Mammary epithelial cell (primary cell): ENCODE data around the gene PTPRM.

Experiments
- EZH2 ChIP-seq: IDR thresholded peaks from 2 replicates; pipeline ENCODE4 v1.6.1; 2012; ENCODE audit warnings: low read length, inconsistent platforms, borderline replicate concordance
- TF ChIP-seq, protein P1 (sequence below), 2 donors: IDR thresholded peaks in 1 of 2; conservative IDR thresholded peaks in 1 of 2; 2 replicates each; pipeline ENCODE4 v1.5.1; 2011 to 2012; ENCODE audit warnings: inconsistent platforms in 2 of 2, low read length in 2 of 2, mild to moderate bottlenecking in 2 of 2, control low read depth in 1 of 2, low read depth in 1 of 2; ENCODE audit not compliant: insufficient read depth in 1 of 2; ENCODE audit errors: extremely low read depth in 1 of 2

DNA sequence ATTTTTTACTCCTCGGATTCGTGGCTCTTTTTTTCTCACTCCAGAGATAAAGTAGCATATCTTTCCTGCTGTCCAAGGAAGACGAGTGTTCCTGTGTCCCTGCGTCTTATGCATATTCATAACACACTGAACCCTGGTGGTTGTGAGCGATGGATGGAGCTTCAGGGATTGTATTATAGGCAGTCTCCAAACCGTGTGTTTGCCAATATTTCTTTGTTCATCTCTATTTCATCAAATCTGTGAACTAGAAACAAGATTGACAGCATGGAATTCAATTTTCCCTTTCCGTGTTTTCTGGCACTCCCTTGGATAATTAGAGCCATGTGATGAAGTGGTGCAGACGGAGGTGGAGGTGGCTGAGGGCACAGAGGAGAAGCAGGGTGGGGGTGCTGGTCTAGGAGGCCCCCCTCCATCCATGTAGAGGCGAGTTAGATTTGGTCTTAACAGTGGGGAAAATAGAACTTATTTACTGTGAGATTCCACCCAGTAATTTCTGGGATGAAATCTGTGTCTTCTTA, 240.9 kb downstream of the PTPRM start:
- TF ChIP-seq, protein P1, sequence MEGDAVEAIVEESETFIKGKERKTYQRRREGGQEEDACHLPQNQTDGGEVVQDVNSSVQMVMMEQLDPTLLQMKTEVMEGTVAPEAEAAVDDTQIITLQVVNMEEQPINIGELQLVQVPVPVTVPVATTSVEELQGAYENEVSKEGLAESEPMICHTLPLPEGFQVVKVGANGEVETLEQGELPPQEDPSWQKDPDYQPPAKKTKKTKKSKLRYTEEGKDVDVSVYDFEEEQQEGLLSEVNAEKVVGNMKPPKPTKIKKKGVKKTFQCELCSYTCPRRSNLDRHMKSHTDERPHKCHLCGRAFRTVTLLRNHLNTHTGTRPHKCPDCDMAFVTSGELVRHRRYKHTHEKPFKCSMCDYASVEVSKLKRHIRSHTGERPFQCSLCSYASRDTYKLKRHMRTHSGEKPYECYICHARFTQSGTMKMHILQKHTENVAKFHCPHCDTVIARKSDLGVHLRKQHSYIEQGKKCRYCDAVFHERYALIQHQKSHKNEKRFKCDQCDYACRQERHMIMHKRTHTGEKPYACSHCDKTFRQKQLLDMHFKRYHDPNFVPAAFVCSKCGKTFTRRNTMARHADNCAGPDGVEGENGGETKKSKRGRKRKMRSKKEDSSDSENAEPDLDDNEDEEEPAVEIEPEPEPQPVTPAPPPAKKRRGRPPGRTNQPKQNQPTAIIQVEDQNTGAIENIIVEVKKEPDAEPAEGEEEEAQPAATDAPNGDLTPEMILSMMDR (conservative IDR thresholded peaks at IDR 0.05 in 1 of 2, IDR thresholded peaks at IDR 0.05 in 1 of 2; ENCODE audit: extremely low read depth in 1 of 2, insufficient read depth in 1 of 2, low read depth in 1 of 2, low read length in 2 of 2): no peak
- no peak for TF ChIP-seq EZH2
